22Rv1 (cell line): ENCODE measurements around the gene PDE6A.
"Not testable (repeated sequence)": the region's sequence is repeated elsewhere in the genome, so short reads cannot be mapped to it uniquely, and the experiment has no call there.

ENCODE experiments used
- H3K27ac ChIP-seq: fragments of 450-650 bp; 2 replicates; pipeline ENCODE4 v1.5.1; 2017
- ZFX ChIP-seq: fragments of 450-650 bp; IDR thresholded peaks from 2 replicates; pipeline ENCODE4 v1.6.1; 2017; ENCODE audit warnings: antibody characterized with exemption, borderline replicate concordance
- TF ChIP-seq, protein P1 (sequence below): fragments of 450-650 bp; IDR thresholded peaks from 2 replicates; pipeline ENCODE4 v1.5.1; 2017; ENCODE audit warnings: mild to moderate bottlenecking

Gene PDE6A

DNA sequence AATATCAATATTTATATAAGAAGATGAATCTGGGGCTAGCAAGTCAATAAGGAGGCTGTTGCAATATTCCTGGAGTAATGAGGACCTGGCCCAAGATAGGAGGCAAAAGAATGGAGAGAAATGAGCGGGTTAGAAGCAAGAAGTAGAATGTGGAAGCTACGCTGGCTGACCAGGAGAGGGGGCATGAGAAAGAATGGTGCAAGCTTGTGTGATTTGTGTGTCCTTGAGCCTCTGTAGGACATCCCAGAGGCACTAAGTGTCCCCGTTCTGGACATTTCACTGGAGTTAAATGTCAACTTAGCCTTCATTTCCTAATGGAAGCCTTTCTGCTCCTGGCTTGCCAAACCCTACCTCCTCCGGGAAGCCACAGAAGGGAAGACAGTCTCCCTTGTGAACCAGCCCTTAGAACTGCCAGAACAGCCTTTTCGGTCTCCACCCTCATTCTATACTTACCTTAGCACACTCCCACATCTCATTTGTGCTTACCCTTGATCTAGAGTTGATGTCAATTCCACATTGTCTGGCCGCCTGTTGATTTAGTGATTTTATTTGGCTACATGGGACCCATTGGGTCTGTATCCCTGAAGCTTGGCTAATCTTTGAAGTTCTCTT, 6.7 kb upstream of the PDE6A start:
- no peak overlapping the region for H3K27ac ChIP-seq
- TF ChIP-seq, protein P1, sequence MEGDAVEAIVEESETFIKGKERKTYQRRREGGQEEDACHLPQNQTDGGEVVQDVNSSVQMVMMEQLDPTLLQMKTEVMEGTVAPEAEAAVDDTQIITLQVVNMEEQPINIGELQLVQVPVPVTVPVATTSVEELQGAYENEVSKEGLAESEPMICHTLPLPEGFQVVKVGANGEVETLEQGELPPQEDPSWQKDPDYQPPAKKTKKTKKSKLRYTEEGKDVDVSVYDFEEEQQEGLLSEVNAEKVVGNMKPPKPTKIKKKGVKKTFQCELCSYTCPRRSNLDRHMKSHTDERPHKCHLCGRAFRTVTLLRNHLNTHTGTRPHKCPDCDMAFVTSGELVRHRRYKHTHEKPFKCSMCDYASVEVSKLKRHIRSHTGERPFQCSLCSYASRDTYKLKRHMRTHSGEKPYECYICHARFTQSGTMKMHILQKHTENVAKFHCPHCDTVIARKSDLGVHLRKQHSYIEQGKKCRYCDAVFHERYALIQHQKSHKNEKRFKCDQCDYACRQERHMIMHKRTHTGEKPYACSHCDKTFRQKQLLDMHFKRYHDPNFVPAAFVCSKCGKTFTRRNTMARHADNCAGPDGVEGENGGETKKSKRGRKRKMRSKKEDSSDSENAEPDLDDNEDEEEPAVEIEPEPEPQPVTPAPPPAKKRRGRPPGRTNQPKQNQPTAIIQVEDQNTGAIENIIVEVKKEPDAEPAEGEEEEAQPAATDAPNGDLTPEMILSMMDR: no peak

DNA sequence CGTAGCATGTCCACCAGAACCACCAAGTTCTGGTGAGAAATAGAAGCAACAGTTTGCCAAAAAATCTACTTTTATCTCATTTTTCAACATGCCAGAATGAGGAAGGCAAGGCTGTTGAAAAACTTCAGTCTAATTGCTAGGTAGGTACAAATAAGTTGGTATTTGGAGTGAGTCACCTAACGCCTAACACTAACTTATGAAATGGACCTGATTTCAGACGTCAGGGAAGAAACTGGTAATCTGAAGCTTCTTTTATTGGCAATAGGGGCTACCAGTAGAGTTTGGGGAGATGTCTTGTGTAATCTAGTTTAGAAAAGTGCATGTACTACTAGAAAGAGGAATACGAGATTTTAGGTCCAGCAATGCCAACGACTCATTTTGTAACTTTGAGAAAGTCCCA, 4.4 kb upstream of the PDE6A start:
- H3K27ac ChIP-seq: no peak overlapping the region
- TF ChIP-seq, protein P1: no peak
- no peak for TF ChIP-seq ZFX

DNA sequence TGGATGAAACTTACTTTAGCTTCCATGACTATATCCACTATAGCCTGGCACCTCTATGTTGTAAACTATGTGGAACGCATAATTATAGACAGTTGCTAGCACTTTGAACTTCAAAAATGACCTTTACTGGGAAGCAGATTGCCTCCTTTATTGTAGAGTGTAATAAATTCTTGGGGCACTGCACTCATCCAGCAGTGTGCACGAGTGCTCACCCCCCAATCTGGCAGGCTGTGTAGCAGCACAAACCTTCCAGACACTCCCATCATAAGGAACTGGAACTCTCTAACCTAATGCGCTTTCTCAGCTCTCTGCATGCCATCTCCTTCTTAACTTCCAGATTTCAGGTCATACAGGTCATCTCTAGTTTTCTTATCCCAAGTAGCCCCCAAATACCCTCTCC, 1.5 kb upstream of the PDE6A start:
- no peak for TF ChIP-seq ZFX
- TF ChIP-seq, protein P1: no peak
- H3K27ac ChIP-seq: no peak overlapping the region

GRCh38 chr5:149943177-149943949, 1.2 kb downstream of the PDE6A start:
- H3K27ac ChIP-seq: not testable (repeated sequence)

DNA sequence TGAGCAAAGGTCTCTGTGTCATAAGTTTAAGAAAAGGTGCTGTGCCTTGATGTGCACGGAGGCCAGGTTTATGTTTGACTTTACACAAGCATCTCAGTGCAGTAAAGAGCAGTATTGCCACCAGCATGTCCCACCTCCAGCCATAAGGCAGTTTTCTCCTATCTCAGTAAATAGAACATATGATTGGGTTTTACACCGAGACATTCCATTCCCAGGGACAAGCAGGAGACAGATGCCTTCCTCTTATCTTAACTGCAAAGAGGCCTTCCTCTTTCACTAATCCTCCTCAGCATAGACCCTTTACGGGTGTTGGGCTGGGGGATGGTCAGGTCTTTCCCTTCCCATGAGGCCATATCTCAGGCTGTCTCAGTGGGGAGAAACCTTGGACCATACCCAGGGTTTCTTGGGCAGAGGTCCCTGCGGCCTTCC, 1.8 kb downstream of the PDE6A start:
- not testable (repeated sequence) for H3K27ac ChIP-seq

DNA sequence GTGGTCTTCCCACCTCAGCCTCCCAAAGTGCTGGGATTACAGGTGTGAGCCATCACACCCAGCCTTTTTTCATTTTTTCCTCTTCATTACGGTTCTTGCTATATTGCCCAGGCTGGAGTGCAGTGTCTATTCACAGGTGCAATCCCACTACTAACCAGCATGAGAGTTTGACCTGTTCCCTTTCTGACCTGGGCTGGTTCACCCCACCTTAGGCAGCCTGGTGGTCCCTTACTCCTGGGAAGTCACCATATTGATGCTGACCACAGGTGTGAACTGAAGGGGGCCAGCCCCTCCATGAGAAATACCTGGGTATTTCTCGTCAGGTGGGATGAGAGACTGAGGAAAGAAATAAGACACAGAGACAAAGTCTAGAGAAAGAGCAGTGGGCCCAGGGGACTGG, 2.4 kb downstream of the PDE6A start:
- no peak for TF ChIP-seq ZFX
- TF ChIP-seq, protein P1: peak; percentile 4; the same call in 1 of the 2 replicates

DNA sequence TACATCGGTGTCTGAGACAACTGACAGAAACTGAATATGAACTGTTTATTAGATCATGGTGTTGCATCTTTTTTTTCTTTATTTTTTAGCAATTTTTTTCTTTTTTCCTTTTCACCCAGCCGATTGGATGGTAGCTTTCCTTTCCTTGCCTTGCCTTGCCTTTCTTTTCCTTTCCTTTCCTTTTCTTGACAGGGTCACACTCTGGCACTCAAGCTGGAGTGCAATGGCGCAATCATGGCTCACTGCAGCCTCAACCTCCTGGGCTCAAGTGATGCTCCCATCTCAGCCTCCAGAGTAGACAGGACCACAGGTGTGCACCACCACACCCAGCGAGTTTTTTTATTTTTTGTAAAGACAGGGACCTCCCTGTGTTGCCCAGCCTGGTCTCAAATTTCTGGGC, 2.8 kb downstream of the PDE6A start:
- TF ChIP-seq, protein P1: no peak
- TF ChIP-seq ZFX: no peak
- peak overlapping the region; percentile 22; the same call in 1 of the 2 replicates for H3K27ac ChIP-seq

More for the DNA sequence above, 2.4 kb downstream of the PDE6A start:
- H3K27ac ChIP-seq: no peak overlapping the region

- TF ChIP-seq, protein P1: no peak
- TF ChIP-seq ZFX: no peak
- peak overlapping the region; percentile 22; the same call in 1 of the 2 replicates for H3K27ac ChIP-seq
These were observed 3.5 kb downstream of the PDE6A start for GRCh38 chr5:149940941-149941644.
